GM12801 (cell line): ENCODE results near the gene PLS1.

Source experiments
- CTCF ChIP-seq: IDR thresholded peaks from one replicate; pipeline ENCODE4 v1.5.1; 2011; ENCODE audit warnings: control low read depth; ENCODE audit not compliant: insufficient read length; ENCODE audit errors: extremely low read depth

The PLS1 gene

GRCh38 chr3:142706321-142707127 is 110.3 kb downstream of the PLS1 start:
- no peak for TF ChIP-seq CTCF

- no peak for TF ChIP-seq CTCF
These were observed 113.0 kb downstream of the PLS1 start for GRCh38 chr3:142709207-142709606.

GRCh38 chr3:142716102-142716501 is 119.9 kb downstream of the PLS1 start:
- no peak for TF ChIP-seq CTCF

- no peak for TF ChIP-seq CTCF
These were observed 127.4 kb downstream of the PLS1 start for GRCh38 chr3:142723665-142723967.

- no peak for TF ChIP-seq CTCF
These were observed 127.9 kb downstream of the PLS1 start, which contains the start of gene TRPC1 for GRCh38 chr3:142723968-142724681. Gene TRPC1, plus strand, starts transcription at chr3:142724034. Its CDS starts 526 bp downstream, at chr3:142724560.

- TF ChIP-seq CTCF = no peak
These were observed 128.6 kb downstream of the PLS1 start for GRCh38 chr3:142724682-142725356.

- no peak for TF ChIP-seq CTCF
These were observed 129.2 kb downstream of the PLS1 start for GRCh38 chr3:142725357-142725739.
